ENCODE measurements around the gene TTLL10.

DNA sequence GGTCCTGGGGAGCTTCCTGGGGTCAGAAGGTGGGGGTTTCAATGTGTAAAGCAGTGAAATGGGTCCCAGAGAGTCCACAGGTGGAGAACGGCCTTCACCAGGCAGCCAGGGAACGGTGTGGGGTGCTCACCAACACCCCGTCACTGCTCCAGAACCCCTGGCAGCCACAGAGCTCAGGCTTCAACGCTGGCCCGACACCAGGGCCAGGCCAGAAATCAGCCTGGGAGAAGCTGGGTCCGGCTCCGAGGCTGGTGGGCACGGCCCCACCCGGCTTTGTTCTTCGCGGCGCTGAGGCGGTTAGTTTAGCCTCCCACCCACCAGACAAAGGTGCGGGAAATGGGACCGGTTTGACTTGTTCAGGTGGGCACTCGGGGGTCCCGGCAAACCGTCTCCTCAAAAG is 33.0 kb upstream of the TTLL10 start:
- TF ChIP-seq, protein P1, sequence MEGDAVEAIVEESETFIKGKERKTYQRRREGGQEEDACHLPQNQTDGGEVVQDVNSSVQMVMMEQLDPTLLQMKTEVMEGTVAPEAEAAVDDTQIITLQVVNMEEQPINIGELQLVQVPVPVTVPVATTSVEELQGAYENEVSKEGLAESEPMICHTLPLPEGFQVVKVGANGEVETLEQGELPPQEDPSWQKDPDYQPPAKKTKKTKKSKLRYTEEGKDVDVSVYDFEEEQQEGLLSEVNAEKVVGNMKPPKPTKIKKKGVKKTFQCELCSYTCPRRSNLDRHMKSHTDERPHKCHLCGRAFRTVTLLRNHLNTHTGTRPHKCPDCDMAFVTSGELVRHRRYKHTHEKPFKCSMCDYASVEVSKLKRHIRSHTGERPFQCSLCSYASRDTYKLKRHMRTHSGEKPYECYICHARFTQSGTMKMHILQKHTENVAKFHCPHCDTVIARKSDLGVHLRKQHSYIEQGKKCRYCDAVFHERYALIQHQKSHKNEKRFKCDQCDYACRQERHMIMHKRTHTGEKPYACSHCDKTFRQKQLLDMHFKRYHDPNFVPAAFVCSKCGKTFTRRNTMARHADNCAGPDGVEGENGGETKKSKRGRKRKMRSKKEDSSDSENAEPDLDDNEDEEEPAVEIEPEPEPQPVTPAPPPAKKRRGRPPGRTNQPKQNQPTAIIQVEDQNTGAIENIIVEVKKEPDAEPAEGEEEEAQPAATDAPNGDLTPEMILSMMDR (optimal IDR thresholded peaks at IDR 0.05 in 1 of 3, IDR thresholded peaks at IDR 0.05 in 1 of 3, conservative IDR thresholded peaks at IDR 0.05 in 1 of 3; ENCODE audit: extremely low read depth in 1 of 3, insufficient read depth in 2 of 3, low read length in 3 of 3) = no peak
- TF ChIP-seq EZH2 (IDR thresholded peaks at IDR 0.05; ENCODE audit: low read length) = no peak

All from keratinocyte (primary cell).